22Rv1 (cell line): ENCODE data around the gene AADACL4.

Experiments
- CTCF ChIP-seq: fragments of 450-650 bp; IDR thresholded peaks from 2 replicates; pipeline ENCODE4 v1.5.1; 2017; ENCODE audit warnings: mild to moderate bottlenecking
- ZFX ChIP-seq: fragments of 450-650 bp; IDR thresholded peaks from 2 replicates; pipeline ENCODE4 v1.6.1; 2017; ENCODE audit warnings: antibody characterized with exemption, borderline replicate concordance

GRCh38 chr1:12602659-12603024 lies 41.2 kb upstream of the AADACL4 start:
- no peak for TF ChIP-seq CTCF
- TF ChIP-seq ZFX = no peak
